Natural killer cell (primary cell): Measurements from ENCODE around the gene GPRC6A. TPM values are rescaled to one million over a fixed set of nuclear protein-coding genes. Genes with fewer than 3 reads are reported as not detected.

ENCODE experiments used
- ATAC-seq, 3 donors: fragments of 150-1000 bp in 2 of 3; fragments of 200-7000 bp in 1 of 3; cut with Tn5 transposase; 1 replicate in 1 of 3; 2 replicates in 2 of 3; pipeline ENCODE4 v1.10.0; 2021; ENCODE audit warnings: mild to moderate bottlenecking in 2 of 3, moderate library complexity in 2 of 3
- DNase-seq, 2 donors: peaks; one replicate each; pipeline versions ENCODE4 v3.0.0 to v3.0.0-alpha.2; 2013 to 2021; ENCODE audit warnings: mixed read lengths in 1 of 2
- H3K27ac ChIP-seq: one replicate; pipeline ENCODE4 v1.5.1; 2013; ENCODE audit warnings: mild to moderate bottlenecking, low read length
- H3K27me3 ChIP-seq: one replicate; pipeline ENCODE4 v1.6.1; 2013; ENCODE audit warnings: low read length; ENCODE audit not compliant: control insufficient read depth, insufficient read depth
- H3K36me3 ChIP-seq: one replicate; pipeline ENCODE4 v1.6.1; 2013; ENCODE audit warnings: low read length; ENCODE audit not compliant: control insufficient read depth, insufficient read depth
- H3K4me1 ChIP-seq: one replicate; pipeline ENCODE4 v1.6.1; 2013; ENCODE audit warnings: low read length; ENCODE audit not compliant: control insufficient read depth, insufficient read depth
- H3K4me3 ChIP-seq: one replicate; pipeline ENCODE4 v1.5.1; 2013; ENCODE audit warnings: low read length
- H3K9me3 ChIP-seq: one replicate; pipeline ENCODE4 v1.6.1; 2013; ENCODE audit warnings: low read length; ENCODE audit not compliant: control insufficient read depth, insufficient read depth
- H3K27ac Mint-ChIP-seq, 2 donors: one replicate each; pipeline ENCODE4 v1.8.0; 2022; ENCODE audit warnings: mild to moderate bottlenecking in 2 of 2, mixed read lengths in 2 of 2, moderate library complexity in 1 of 2
- H3K27me3 Mint-ChIP-seq, 2 donors: one replicate each; pipeline ENCODE4 v1.8.0; 2022; ENCODE audit warnings: low read depth in 2 of 2, mixed read lengths in 2 of 2
- H3K36me3 Mint-ChIP-seq: one replicate; pipeline ENCODE4 v1.8.0; 2022; ENCODE audit warnings: mixed read lengths
- H3K4me1 Mint-ChIP-seq, 2 donors: one replicate each; pipeline ENCODE4 v1.8.0; 2022; ENCODE audit warnings: mixed read lengths in 2 of 2
- H3K4me3 Mint-ChIP-seq: one replicate; pipeline ENCODE4 v1.8.0; 2022; ENCODE audit warnings: mild to moderate bottlenecking, moderate library complexity, mixed read lengths
- H3K9me3 Mint-ChIP-seq, 2 donors: one replicate each; pipeline ENCODE4 v1.8.0; 2022; ENCODE audit warnings: mixed read lengths in 2 of 2
- WGBS: methylation state at CpG from one replicate; pipeline ENCODE4 v1.1.7; 2013; ENCODE audit warnings: missing lambda C conversion rate; ENCODE audit not compliant: insufficient coverage; 5-methylcytosine and 5-hydroxymethylcytosine counted together
- intact Hi-C: fragments of 100-400 bp; cut with micrococcal nuclease; formaldehyde crosslinking; loops from one replicate; pipeline ENCODE4 v1.14.2; 2022
- total RNA-seq, 4 donors: library from RNA; stranded (reverse); fragments of 120-200 nt in 1 of 4; gene quantifications; one replicate each; pipeline versions ENCODE4 v1.2.3 to v1.2.4, GENCODE V29; 2013 to 2022
- TF ChIP-seq, protein P1 (sequence below): fragments of 200-600 bp; IDR thresholded peaks from one replicate; pipeline ENCODE4 v1.8.0; 2022; ENCODE audit warnings: antibody characterized with exemption

GPRC6A gene, protein sequence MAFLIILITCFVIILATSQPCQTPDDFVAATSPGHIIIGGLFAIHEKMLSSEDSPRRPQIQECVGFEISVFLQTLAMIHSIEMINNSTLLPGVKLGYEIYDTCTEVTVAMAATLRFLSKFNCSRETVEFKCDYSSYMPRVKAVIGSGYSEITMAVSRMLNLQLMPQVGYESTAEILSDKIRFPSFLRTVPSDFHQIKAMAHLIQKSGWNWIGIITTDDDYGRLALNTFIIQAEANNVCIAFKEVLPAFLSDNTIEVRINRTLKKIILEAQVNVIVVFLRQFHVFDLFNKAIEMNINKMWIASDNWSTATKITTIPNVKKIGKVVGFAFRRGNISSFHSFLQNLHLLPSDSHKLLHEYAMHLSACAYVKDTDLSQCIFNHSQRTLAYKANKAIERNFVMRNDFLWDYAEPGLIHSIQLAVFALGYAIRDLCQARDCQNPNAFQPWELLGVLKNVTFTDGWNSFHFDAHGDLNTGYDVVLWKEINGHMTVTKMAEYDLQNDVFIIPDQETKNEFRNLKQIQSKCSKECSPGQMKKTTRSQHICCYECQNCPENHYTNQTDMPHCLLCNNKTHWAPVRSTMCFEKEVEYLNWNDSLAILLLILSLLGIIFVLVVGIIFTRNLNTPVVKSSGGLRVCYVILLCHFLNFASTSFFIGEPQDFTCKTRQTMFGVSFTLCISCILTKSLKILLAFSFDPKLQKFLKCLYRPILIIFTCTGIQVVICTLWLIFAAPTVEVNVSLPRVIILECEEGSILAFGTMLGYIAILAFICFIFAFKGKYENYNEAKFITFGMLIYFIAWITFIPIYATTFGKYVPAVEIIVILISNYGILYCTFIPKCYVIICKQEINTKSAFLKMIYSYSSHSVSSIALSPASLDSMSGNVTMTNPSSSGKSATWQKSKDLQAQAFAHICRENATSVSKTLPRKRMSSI
- not detected for total RNA-seq
- total RNA-seq (2013), result not detected

DNA sequence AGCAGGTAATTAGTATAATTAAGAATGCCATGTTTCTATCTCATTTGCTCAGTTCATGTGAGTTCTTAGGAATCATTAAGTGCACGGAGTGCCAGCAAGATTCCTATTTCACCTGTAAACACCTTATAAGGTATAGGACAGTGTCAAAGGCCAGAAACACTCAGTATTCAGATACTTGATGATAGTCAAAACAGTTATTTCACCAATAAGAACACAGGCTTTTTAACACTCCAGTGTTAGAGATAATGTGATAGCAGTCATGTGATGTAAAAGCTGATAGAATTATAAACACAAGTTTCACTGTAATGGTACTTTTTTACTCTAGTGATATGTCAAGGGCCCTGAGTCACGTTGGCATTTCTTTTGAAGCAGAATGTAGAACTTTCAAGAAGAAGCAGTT is at the start of gene GPRC6A:
Gene GPRC6A (minus strand): TSS at position 101 of the 400 bp plus-strand sequence. CDS start 70 bp downstream, at position 31.
- Histone ChIP-seq H3K36me3 (no peaks in the 10 kb centered on the region), H3K27ac (no peak within 1 kb of the TSS), H3K27me3 (no peaks in the 10 kb centered on the region), H3K9me3 (no peaks in the 10 kb centered on the region), H3K4me3 (no peak within 1 kb of the TSS), H3K4me1 (no peaks in the 10 kb centered on the region)
- TF ChIP-seq, protein P1, sequence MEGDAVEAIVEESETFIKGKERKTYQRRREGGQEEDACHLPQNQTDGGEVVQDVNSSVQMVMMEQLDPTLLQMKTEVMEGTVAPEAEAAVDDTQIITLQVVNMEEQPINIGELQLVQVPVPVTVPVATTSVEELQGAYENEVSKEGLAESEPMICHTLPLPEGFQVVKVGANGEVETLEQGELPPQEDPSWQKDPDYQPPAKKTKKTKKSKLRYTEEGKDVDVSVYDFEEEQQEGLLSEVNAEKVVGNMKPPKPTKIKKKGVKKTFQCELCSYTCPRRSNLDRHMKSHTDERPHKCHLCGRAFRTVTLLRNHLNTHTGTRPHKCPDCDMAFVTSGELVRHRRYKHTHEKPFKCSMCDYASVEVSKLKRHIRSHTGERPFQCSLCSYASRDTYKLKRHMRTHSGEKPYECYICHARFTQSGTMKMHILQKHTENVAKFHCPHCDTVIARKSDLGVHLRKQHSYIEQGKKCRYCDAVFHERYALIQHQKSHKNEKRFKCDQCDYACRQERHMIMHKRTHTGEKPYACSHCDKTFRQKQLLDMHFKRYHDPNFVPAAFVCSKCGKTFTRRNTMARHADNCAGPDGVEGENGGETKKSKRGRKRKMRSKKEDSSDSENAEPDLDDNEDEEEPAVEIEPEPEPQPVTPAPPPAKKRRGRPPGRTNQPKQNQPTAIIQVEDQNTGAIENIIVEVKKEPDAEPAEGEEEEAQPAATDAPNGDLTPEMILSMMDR, result no peak
- 89% methylated on average over 1 of the region's 2 CpGs for WGBS
- H3K9me3 Mint-ChIP-seq, result peaks cover 3 to 4% of the 10 kb centered on the region in 2 donors
- H3K27ac Mint-ChIP-seq, result no peak within 1 kb of the TSS
- no peaks in the 10 kb centered on the region for H3K4me1 Mint-ChIP-seq
- DNase-seq (no peak), ATAC-seq (no peak)
- intact Hi-C loops, result no loop called here
- no peaks in the 10 kb centered on the region for H3K27me3 Mint-ChIP-seq
- no peak within 1 kb of the TSS for H3K4me3 Mint-ChIP-seq
- H3K36me3 Mint-ChIP-seq, result no peaks in the 10 kb centered on the region

DNA sequence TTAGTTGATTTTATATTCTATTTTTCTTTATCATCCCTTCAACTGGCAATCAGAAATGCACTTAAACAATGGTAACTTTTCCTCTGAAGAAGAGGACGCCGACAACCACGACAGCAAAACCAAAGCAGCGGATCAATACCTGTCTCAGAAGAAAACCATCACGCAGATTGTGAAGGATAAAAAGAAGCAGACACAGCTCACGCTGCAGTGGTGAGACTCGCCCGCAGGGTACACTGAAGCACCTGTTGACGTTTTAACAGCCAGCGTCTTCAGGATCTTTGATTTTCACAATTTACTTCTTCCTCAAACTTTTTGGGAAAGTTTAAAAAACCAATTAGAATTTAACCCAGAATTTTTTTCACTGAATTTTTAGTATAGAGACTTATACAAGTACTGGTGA is 48.9 kb upstream of the GPRC6A start:
- Mint-ChIP-seq H3K27ac (no peak overlapping the region), H3K4me1 (no peaks in the 10 kb centered on the region), H3K4me3 (no peak overlapping the region), H3K27me3 (peaks cover 13% of the 10 kb centered on the region in 2 donors), H3K9me3 (peaks cover 2 to 4% of the 10 kb centered on the region in 2 donors), H3K36me3 (no peaks in the 10 kb centered on the region)
- Histone ChIP-seq H3K4me1 (peaks cover 3% of the 10 kb centered on the region), H3K9me3 (no peaks in the 10 kb centered on the region), H3K27ac (no peak overlapping the region), H3K27me3 (peaks cover 15% of the 10 kb centered on the region), H3K4me3 (no peak overlapping the region), H3K36me3 (no peaks in the 10 kb centered on the region)
- no peak for ATAC-seq
- intact Hi-C loops, result no loop called here
- TF ChIP-seq, protein P1, result no peak
- WGBS, result 18% methylated on average over 10 of the region's 10 CpGs
- DNase-seq, result no peak

DNA sequence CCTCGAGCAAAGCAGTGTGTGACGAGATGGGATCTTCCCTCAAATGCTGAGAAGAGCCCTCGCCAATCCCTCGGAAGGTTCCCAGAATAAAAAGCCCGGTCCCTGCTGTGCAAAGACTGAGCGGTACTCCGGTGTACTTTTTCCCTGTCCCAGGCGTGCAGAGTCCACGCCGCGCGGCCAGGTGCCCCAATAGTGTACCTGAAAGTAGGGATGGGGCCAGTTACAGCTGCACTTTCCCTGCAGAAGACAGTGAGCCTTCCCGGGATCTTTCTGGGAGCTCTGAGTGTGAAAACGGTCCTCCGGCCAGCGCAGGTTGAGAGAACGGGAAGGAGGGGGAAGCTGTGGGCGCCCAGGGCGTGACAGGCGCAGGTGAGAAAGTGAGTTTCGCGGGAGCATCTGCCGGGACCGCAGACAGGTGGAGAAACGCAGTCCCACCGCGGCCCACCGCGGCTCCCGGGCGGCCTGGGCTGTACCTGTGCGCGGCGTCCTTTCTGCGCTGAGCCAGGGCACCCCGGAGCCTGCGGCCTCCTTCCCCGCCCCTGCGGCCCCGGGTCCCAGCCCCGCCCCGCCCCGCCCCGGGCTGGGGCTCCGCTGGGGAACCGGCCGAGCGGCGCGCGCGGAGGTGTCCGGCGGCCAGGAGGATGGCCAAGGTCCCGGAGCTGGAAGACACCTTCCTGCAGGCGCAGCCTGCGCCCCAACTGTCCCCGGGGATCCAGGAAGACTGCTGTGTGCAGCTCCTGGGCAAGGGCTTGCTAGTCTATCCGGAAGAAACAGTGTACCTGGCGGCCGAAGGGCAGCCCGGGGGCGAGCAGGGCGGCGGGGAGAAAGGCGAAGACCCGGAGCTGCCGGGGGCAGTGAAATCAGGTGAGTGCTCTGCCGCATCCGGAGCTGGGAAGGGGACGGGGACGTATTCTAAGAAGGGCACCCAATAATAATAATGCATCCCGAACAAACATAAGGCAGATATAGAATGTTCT is 48.0 kb upstream of the GPRC6A start, which contains the start of gene RFX6:
Gene RFX6 (plus strand): TSS at position 608 of the 977 bp plus-strand sequence. CDS start 34 bp downstream, at position 642.
- H3K36me3 ChIP-seq, result no peaks in the 10 kb centered on the region
- intact Hi-C loops, result no loop called here
- Mint-ChIP-seq H3K4me3 (no peak within 1 kb of the TSS), H3K27ac (no peak within 1 kb of the TSS), H3K9me3 (peaks cover 4% of the 10 kb centered on the region in 2 donors), H3K4me1 (no peaks in the 10 kb centered on the region), H3K36me3 (no peaks in the 10 kb centered on the region), H3K27me3 (peaks cover 13% of the 10 kb centered on the region in 2 donors)
- ATAC-seq (no peak), DNase-seq (no peak)
- no peaks in the 10 kb centered on the region for H3K9me3 ChIP-seq
- no peak within 1 kb of the TSS for H3K4me3 ChIP-seq
- H3K4me1 ChIP-seq, result peaks cover 3% of the 10 kb centered on the region
- peaks cover 15% of the 10 kb centered on the region for H3K27me3 ChIP-seq
- WGBS, result 4% methylated on average over 73 of the region's 73 CpGs
- TF ChIP-seq, protein P1, result no peak
- H3K27ac ChIP-seq, result no peak within 1 kb of the TSS
